Forelimb muscle (tissue), 1 donor: ENCODE measurements around the gene CELA1. TPM values are rescaled to one million over a fixed set of nuclear protein-coding genes. Genes with fewer than 3 reads are reported as not detected.

Experiments used
- DNase-seq: peaks from one replicate; pipeline ENCODE4 v3.0.0-alpha.2; 2013; ENCODE audit warnings: low read depth
- polyA plus RNA-seq: library from polyadenylated mRNA; unstranded; fragments of 120-200 nt; gene quantifications from one replicate; pipeline ENCODE4 v1.2.1, GENCODE V29; 2013; ENCODE audit not compliant: insufficient read length

The CELA1 gene
- polyA plus RNA-seq, 1 donor = not detected

- DNase-seq = no peak
Observed at GRCh38 chr12:51374856-51375255, 28.4 kb upstream of the CELA1 start.

DNA sequence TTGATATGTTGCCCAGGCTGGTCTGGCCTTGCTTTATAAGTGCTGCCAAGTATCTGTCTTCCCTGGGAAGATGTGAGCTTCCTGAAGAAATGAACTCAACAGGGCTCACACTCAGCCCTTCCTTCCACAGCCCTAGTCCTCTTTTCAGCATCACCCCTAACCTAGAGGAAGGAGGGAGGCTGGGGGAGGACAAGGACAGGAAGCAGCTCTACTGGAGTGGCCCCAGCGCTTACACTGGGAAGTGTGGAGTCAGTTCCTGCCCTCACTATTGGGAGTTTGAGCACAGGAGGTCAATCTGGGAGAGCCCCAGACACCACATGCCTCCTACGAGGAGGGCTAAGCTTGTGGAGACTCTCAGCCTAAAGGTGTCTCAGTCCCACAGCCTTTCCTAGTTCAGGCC is 27.9 kb upstream of the CELA1 start:
- no peak for DNase-seq

DNA sequence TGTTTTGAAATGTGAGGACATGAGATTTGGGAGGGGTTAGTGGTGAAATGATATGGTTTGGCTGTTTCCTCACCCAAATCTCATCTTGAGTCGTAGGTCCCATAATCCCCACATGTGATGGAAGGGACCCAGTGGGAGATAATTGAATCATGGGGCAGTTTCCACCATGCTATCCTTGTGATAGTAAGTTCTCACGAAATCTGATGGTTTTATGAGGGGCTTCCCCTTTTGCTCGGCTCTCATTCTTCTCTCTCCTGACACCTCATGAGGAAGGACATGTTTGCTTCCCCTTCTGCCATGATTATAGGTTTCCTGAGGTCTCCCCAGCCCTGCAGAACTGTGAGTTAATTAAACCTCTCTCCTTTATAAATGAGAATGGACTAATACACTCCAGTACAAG is 26.7 kb upstream of the CELA1 start:
- DNase-seq = no peak

DNA sequence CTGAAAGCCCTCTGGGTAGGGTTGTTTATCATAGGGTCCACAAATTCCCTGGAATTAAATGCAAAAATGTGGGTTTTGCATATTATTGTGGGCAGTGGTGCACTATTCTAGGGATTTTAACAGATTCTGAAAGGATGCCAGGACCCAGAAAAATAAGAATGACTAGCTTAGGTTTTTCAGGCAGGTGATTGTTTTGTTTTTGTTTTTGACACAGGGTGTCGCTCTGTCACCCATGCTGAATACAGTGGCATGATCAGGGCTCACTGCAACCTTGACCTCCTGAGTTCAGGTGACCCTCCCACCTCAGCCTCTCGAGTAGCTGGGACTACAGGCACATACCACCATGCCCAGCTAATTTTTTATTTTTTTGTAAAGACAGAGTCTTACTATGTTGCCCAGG is 25.5 kb upstream of the CELA1 start:
- DNase-seq = no peak

GRCh38 chr12:51371295-51371953 is 24.9 kb upstream of the CELA1 start:
- no peak for DNase-seq

GRCh38 chr12:51370667-51371066 is 24.2 kb upstream of the CELA1 start:
- DNase-seq = no peak

- DNase-seq = no peak
Observed at GRCh38 chr12:51369581-51369980, 23.1 kb upstream of the CELA1 start.

DNA sequence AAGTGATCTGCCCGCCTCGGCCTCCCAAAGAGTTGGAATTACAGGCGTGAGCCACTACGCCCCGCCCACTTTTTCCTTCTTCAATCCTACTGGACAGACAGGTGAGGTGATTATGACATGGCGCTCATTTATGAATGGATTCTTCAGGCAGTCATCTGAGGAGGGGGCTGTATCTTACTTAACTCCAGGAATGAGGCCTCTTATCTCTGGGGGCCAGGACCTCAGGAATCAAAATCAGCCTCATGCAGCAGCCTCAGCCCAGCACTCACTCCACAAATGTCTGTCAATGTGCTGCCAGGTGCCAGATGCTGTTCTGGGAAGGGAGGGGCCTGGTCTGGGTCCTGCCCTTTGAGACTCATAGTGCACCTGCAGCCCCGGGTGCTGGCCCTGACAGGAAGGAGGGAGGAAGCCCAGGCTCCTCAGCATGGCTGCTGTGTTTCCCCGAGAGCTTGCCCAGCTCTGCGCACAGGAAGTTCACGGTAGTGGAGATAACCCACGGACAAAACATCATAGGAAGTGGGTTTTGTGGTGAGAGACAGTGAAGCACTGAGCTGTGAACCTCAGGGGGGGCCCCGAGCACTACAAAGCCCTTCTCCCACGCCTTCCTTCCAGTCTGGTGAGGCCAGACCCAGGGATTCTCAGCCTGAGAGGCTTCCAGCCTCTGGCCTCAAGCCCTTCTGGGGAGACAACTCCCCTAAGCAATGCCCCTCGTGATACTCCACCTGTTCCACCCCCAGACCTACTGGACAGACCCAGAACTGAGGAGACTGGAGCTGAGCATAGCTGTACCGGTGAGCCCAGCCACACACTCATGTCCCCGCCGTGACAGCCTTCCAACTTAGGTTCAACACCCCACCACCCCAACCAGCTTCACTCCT is 22.4 kb upstream of the CELA1 start:
- no peak for DNase-seq

GRCh38 chr12:51365276-51365675 is 18.8 kb upstream of the CELA1 start:
- no peak for DNase-seq

- DNase-seq = no peak
Observed at GRCh38 chr12:51364001-51364400, 17.5 kb upstream of the CELA1 start.

DNA sequence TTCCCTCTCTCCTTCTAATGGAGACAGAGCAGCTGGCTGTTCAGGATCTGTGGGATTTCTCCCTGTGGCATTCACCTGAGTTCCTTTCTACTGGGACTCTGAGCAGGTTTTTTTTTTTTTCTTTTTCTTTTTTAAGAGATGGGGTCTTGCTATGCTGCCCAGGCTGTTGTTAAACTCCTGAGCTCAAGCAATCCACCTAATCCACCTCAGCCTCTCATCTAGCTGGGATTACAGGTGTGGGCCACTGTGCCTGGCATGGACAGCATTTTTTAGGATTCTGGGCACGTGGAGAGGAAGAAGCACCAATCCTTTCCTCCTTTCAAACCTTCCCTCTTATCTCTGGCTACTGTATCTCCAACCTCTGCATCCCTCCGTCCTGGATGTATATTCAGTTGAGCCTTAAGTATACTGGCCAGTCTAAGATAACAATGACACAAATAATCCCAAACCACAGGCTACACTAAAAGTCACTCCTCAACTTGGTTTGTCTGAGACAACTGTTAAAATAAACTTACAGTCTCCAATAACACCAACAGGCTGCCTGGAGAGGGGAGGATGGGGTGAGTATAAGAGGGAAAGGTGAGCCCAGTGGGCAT is 16.4 kb upstream of the CELA1 start:
- no peak for DNase-seq

DNA sequence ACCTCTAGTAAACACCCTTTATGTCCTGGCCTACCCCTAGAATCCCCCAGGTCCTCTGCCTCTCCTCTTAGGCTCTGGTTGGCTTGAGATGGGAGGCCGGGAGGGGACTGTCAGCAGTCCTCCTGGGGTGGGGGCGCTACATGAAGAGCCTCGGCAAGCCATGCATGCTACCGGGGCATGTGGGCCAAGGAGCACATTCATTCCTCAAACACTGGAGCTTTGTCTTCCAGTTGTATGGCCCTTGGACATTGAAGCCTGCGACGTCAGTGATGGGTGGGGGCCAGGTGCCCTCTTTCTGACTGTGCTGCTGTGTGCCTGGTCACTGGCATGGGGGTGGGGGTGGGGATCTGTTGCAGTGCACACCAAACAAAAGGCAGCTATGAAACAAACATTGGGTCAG is 15.8 kb upstream of the CELA1 start:
- no peak for DNase-seq

DNA sequence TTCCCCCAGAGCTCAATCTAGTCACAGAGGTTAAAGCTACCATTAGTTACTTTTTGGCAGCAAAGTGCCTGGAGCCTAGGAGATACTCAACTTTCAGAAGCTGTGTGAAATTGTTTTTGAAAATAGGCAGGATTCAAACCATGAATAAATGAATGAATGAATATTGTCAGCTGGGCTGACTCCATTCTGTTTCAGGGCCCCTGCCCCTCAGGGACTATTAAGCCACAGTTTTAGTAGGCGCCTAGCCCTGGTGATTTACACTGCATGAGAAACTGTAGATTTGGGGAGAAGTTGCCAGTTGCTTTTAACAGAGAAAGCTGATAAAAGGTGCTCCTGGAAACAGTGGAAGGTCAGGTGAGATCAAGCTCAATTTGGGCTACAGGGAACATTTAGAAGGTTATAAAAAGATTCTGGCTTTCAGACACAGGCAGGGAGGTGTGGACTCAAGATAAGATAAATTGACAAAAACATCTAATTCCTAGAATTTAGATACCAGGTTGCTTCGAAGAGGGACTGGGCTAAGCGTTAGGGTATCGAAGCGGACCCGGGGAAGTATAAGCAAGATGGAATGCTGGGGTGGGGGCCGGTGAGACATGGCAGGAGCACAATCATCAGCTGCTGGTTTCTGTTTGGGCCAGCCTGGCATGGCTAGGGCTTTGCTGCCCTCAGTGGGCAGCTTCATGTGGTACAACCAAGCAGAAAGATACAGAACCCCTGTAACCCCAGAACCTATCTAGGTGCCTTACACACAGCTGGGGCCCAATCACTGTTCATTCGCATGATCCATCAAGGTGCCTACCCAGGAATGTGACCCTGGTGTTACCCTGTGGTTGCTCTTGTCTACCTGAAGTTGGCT is 14.9 kb upstream of the CELA1 start:
- no peak for DNase-seq

GRCh38 chr12:51360315-51360714 is 13.8 kb upstream of the CELA1 start:
- DNase-seq = no peak

DNA sequence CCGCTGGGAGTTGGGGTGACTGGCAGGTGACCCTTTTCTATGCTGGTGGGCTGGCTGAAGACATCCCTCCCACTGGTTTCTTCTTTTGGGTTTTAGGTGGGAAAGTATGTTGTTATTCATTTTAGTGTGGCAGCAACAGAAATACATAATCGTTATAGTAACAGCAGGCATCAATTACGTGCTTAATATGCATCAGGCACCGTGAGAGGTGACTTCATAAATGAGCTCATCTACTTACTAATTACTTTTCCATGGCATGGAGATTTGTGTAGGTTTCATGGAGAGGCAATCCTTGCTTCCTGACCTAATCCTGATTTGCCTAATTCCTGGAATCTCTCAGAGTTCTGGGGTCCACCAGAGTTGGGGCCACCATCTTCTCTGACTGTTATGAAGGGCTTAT is 13.4 kb upstream of the CELA1 start:
- DNase-seq = no peak

- no peak for DNase-seq
Observed at GRCh38 chr12:51358496-51358895, 12.0 kb upstream of the CELA1 start.

GRCh38 chr12:51357374-51358047 is 11.0 kb upstream of the CELA1 start:
- DNase-seq = no peak

DNA sequence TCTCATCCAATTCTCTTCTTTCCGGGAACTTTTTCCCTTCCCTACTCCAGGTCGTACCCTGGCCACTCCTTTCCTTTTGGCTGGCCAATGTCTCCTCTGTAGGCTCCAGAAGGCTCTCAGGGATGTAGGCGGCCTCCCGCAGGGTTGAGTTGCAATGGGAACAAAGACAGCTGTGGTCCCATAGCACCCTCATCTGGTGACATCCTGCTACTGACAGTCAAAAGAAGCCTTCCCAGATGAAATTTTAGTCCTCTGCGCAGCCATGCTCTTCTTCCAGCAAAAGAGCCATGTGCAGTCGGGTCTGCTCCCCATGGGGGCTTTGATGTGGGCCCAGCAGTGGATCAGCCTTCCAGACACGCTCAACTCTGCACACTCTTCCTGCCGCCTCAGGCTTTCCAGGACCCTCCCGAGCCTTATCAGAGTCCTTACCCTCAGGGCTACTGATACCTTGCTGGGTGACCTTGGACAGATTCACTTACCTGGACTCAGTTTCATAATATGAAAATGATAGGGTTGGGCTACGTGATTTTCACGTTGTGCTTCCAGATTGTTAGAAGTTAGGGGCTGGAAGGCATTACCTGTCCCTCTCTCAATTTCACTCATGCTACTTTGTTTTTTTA is 5.5 kb upstream of the CELA1 start:
- DNase-seq = no peak

GRCh38 chr12:51349026-51349425 is 2.5 kb upstream of the CELA1 start:
- no peak for DNase-seq

DNA sequence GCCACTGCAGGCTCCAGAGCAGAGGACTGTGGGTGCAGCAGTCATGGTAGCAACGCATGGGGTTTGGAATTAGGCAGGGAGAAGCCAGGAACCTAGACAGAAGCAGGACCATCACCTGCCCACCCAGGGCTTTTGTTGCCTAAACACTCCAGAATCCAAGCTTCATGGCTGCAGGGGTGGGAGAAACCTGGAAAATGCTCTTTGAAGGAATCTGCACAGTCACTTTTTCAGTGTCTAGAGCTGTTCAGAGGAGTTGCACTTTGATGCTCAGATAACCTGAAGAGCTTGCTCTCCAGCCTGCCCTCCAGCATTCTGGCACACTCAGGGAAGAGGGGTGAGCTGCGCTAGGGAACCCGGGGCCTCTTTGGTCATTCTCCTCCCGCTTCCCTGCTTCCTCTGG is 1.6 kb upstream of the CELA1 start:
- no peak for DNase-seq

GRCh38 chr12:51345681-51346080 is 798 bp downstream of the CELA1 start:
- DNase-seq = no peak
